Tibial artery (tissue), 4 donors: ENCODE results near the gene SCN1A.

ENCODE experiments used
- DNase-seq, 2 donors: peaks; one replicate each; pipeline ENCODE4 v3.0.0-alpha.2; 2019
- H3K27ac ChIP-seq, 2 donors: fragments of 200-600 bp; sonication (generic) in 1 of 2; 1 replicate in 1 of 2; 2 replicates in 1 of 2; pipeline ENCODE4 v1.5.1; 2018 to 2019; ENCODE audit warnings: mild to moderate bottlenecking in 1 of 2
- H3K27me3 ChIP-seq, 2 donors: fragments of 200-600 bp; sonication (generic) in 1 of 2; one replicate each; pipeline versions ENCODE4 v1.5.1 to v1.6.0; 2016 to 2019
- H3K36me3 ChIP-seq, 3 donors: fragments of 200-600 bp; sonication (generic) in 2 of 3; one replicate each; pipeline ENCODE4 v1.5.1; 2016 to 2019; ENCODE audit warnings: mild to moderate bottlenecking in 2 of 3
- H3K4me1 ChIP-seq, 4 donors: fragments of 200-600 bp; sonication (generic) in 2 of 4; 1 replicate in 3 of 4; 2 replicates in 1 of 4; pipeline ENCODE4 v1.5.1; 2016 to 2019
- H3K4me3 ChIP-seq, 2 donors: fragments of 200-600 bp; sonication (generic) in 1 of 2; 1 replicate in 1 of 2; 2 replicates in 1 of 2; pipeline ENCODE4 v1.5.1; 2018 to 2019; ENCODE audit warnings: mild to moderate bottlenecking in 2 of 2
- H3K9me3 ChIP-seq, 3 donors: fragments of 200-600 bp; sonication (generic) in 1 of 3; one replicate each; pipeline ENCODE4 v1.5.1; 2016 to 2019
- CTCF ChIP-seq, 2 experiments: fragments of 200-600 bp in 1 of 2; fragments of 450-650 bp in 1 of 2; IDR thresholded peaks; one replicate each; pipeline ENCODE4 v1.5.1; 2017 to 2019; ENCODE audit warnings: antibody characterized with exemption in 2 of 2, mild to moderate bottlenecking in 1 of 2, moderate library complexity in 1 of 2
- intact Hi-C: fragments of 100-400 bp; cut with DNase I; formaldehyde crosslinking; loops from one replicate; pipeline ENCODE4 v1.15.0; 2023; ENCODE audit warnings: low total_unique reads

SCN1A gene

GRCh38 chr2:166135849-166136258, 8.0 kb upstream of the SCN1A start:
- H3K4me1 ChIP-seq: no peaks in the 10 kb centered on the region
- no peak for TF ChIP-seq CTCF (IDR thresholded peaks at IDR 0.05)
- intact Hi-C loops: no loop called here
- H3K9me3 ChIP-seq: no peaks in the 10 kb centered on the region
- H3K27me3 ChIP-seq: no peaks in the 10 kb centered on the region
- H3K4me3 ChIP-seq: no peak overlapping the region
- no peak overlapping the region for H3K27ac ChIP-seq
- H3K36me3 ChIP-seq: no peaks in the 10 kb centered on the region
- DNase-seq: no peak

GRCh38 chr2:166135152-166135848, 7.5 kb upstream of the SCN1A start:
- intact Hi-C loops: no loop called here
- Histone ChIP-seq H3K4me3 (no peak overlapping the region), H3K4me1 (no peaks in the 10 kb centered on the region), H3K36me3 (no peaks in the 10 kb centered on the region), H3K27ac (no peak overlapping the region), H3K27me3 (no peaks in the 10 kb centered on the region), H3K9me3 (no peaks in the 10 kb centered on the region)
- DNase-seq: no peak
- no peak for TF ChIP-seq CTCF (IDR thresholded peaks at IDR 0.05)

- H3K27me3 ChIP-seq: peaks cover 0 to 4% of the 10 kb centered on the region in 2 donors
- no peak for DNase-seq
- no peaks in the 10 kb centered on the region for H3K36me3 ChIP-seq
- no peak for TF ChIP-seq CTCF (IDR thresholded peaks at IDR 0.05)
- no peaks in the 10 kb centered on the region for H3K4me1 ChIP-seq
- no peak overlapping the region for H3K27ac ChIP-seq
- H3K4me3 ChIP-seq: no peak overlapping the region
- intact Hi-C loops: no loop called here
- H3K9me3 ChIP-seq: no peaks in the 10 kb centered on the region
Measured at GRCh38 chr2:166134252-166135151, 6.7 kb upstream of the SCN1A start.

GRCh38 chr2:166133653-166134052, 5.8 kb upstream of the SCN1A start:
- no peaks in the 10 kb centered on the region for H3K36me3 ChIP-seq
- H3K27ac ChIP-seq: no peak overlapping the region
- H3K4me3 ChIP-seq: no peak overlapping the region
- peaks cover 0 to 4% of the 10 kb centered on the region in 2 donors for H3K27me3 ChIP-seq
- no peak for DNase-seq
- TF ChIP-seq CTCF (IDR thresholded peaks at IDR 0.05): no peak
- no peaks in the 10 kb centered on the region for H3K4me1 ChIP-seq
- intact Hi-C loops: no loop called here
- no peaks in the 10 kb centered on the region for H3K9me3 ChIP-seq

- Histone ChIP-seq H3K4me3 (no peak overlapping the region), H3K36me3 (no peaks in the 10 kb centered on the region), H3K27ac (no peak overlapping the region), H3K9me3 (no peaks in the 10 kb centered on the region), H3K4me1 (peaks cover 0 to 6% (median 2%) of the 10 kb centered on the region in 4 donors), H3K27me3 (peaks cover 0 to 4% of the 10 kb centered on the region in 2 donors)
- no peak for TF ChIP-seq CTCF (IDR thresholded peaks at IDR 0.05)
- DNase-seq: no peak
- intact Hi-C loops: loop anchor here (5.0 kb wide), 1 partner anchor 176 kb away; the partner anchor contains the start of gene TTC21B
Measured at GRCh38 chr2:166128156-166128505, 311 bp upstream of the SCN1A start.
